ENCODE results near the gene MRPL43. TPM values are rescaled to one million over a fixed set of nuclear protein-coding genes. Genes with fewer than 3 reads are reported as not detected.

Gene MRPL43
- total RNA-seq, 2 experiments from 2014 or later: 53.8 to 56.2 TPM

- Histone ChIP-seq H2AFZ (ENCODE audit: low read length) (no peak overlapping the region), H3K9me2 (ENCODE audit: insufficient read depth, low read length) (no peaks in the 10 kb centered on the region), H3K79me2 (ENCODE audit: insufficient read depth, low read depth, low read length) (no peaks in the 10 kb centered on the region), H3K4me1 (ENCODE audit: insufficient read depth, low read length, poor library complexity, severe bottlenecking) (peaks cover 24% of the 10 kb centered on the region), H4K20me1 (ENCODE audit: insufficient read depth, low read length) (no peaks in the 10 kb centered on the region), H3K9me3 (ENCODE audit: low read length) (no peaks in the 10 kb centered on the region), H3K36me3 (ENCODE audit: insufficient read depth, low read length) (peaks cover 38% of the 10 kb centered on the region), H3K27ac (ENCODE audit: low read depth, low read length, poor library complexity, severe bottlenecking) (no peak overlapping the region), H3K4me3 (ENCODE audit: low read depth, low read length, poor library complexity, severe bottlenecking) (no peak overlapping the region), H3K4me2 (ENCODE audit: low read length) (no peak overlapping the region)
- ChIA-PET POLR2A (interaction anchor here (0.5 to 1.2 kb wide), 3 partner anchors 9 to 175 kb away, joined by 3 to 4 read pairs (median 3); no protein-coding TSS in a partner anchor), CTCF (ENCODE audit: unreplicated experiment) (no interaction called here)
- intact Hi-C loops (cut with micrococcal nuclease; ENCODE audit: unreplicated experiment): no loop called here
- DNase-seq (ENCODE audit: low spot score): no peak
- TF ChIP-seq CTCF (conservative IDR thresholded peaks at IDR 0.05; ENCODE audit: low read length): no peak
- no peak for TF ChIP-seq EZH2phosphoT487 (IDR thresholded peaks at IDR 0.05; ENCODE audit: borderline replicate concordance, low read depth, low read length)
- BruUV-seq (replicated peaks): no TSS peak
These were observed 21.5 kb downstream of the MRPL43 start for GRCh38 chr10:100965820-100966219.

DNA sequence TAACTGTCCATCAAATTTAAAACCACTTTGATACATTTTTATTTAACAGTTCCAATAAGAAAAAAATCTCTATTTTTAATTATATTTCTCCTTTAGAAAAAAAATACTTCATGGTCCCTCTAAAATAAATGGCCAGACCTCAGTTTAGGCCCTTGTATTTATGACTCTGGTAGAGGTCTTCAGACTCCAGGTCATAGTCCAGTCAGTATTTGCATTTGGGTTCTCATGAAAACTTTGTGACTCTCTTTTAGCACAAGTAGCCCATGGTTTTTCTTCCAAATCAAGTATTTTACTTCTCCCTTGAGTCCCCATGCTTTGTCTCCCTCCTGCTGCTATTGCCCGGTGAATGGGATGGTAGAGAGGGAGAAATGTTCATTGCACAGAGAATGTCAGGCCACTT is 23.5 kb downstream of the MRPL43 start:
- Histone ChIP-seq H2AFZ (ENCODE audit: low read length) (no peak overlapping the region), H3K4me2 (ENCODE audit: low read length) (no peak overlapping the region), H3K4me3 (ENCODE audit: low read depth, low read length, poor library complexity, severe bottlenecking) (no peak overlapping the region), H3K4me1 (ENCODE audit: insufficient read depth, low read length, poor library complexity, severe bottlenecking) (peaks cover 15% of the 10 kb centered on the region), H3K79me2 (ENCODE audit: insufficient read depth, low read depth, low read length) (no peaks in the 10 kb centered on the region), H3K36me3 (ENCODE audit: insufficient read depth, low read length) (peaks cover 54% of the 10 kb centered on the region), H3K9me3 (ENCODE audit: low read length) (no peaks in the 10 kb centered on the region), H3K9me2 (ENCODE audit: insufficient read depth, low read length) (no peaks in the 10 kb centered on the region), H4K20me1 (ENCODE audit: insufficient read depth, low read length) (no peaks in the 10 kb centered on the region), H3K27ac (ENCODE audit: low read depth, low read length, poor library complexity, severe bottlenecking) (no peak overlapping the region)
- TF ChIP-seq EZH2phosphoT487 (IDR thresholded peaks at IDR 0.05; ENCODE audit: borderline replicate concordance, low read depth, low read length) (no peak), CTCF (conservative IDR thresholded peaks at IDR 0.05; ENCODE audit: low read length) (no peak)
- no TSS peak for BruUV-seq (replicated peaks)
- ChIA-PET CTCF (ENCODE audit: unreplicated experiment) (no interaction called here), POLR2A (no interaction called here)
- intact Hi-C loops (cut with micrococcal nuclease; ENCODE audit: unreplicated experiment): loop anchor here (5.0 kb wide), 1 partner anchor 37 kb away; no protein-coding TSS in a partner anchor
- no peak for DNase-seq (ENCODE audit: low spot score)

- no peaks in the 10 kb centered on the region for H3K9me2 ChIP-seq (ENCODE audit: insufficient read depth, low read length)
- H3K79me2 ChIP-seq (ENCODE audit: insufficient read depth, low read depth, low read length): no peaks in the 10 kb centered on the region
- ChIA-PET POLR2A (interaction anchor here (0.7 kb wide), 1 partner anchor 127 kb away, joined by 3 read pairs; no protein-coding TSS in a partner anchor), CTCF (ENCODE audit: unreplicated experiment) (no interaction called here)
- no peak overlapping the region for H3K27ac ChIP-seq (ENCODE audit: low read depth, low read length, poor library complexity, severe bottlenecking)
- no TSS peak for BruUV-seq (replicated peaks)
- DNase-seq (ENCODE audit: low spot score): no peak
- H3K9me3 ChIP-seq (ENCODE audit: low read length): no peaks in the 10 kb centered on the region
- no peaks in the 10 kb centered on the region for H4K20me1 ChIP-seq (ENCODE audit: insufficient read depth, low read length)
- H2AFZ ChIP-seq (ENCODE audit: low read length): no peak overlapping the region
- H3K4me3 ChIP-seq (ENCODE audit: low read depth, low read length, poor library complexity, severe bottlenecking): no peak overlapping the region
- intact Hi-C loops (cut with micrococcal nuclease; ENCODE audit: unreplicated experiment): loop anchor here (5.0 kb wide), 1 partner anchor 35 kb away; no protein-coding TSS in a partner anchor
- TF ChIP-seq CTCF (conservative IDR thresholded peaks at IDR 0.05; ENCODE audit: low read length): no peak
- peaks cover 64% of the 10 kb centered on the region for H3K36me3 ChIP-seq (ENCODE audit: insufficient read depth, low read length)
- H3K4me1 ChIP-seq (ENCODE audit: insufficient read depth, low read length, poor library complexity, severe bottlenecking): peaks cover 11% of the 10 kb centered on the region
- no peak overlapping the region for H3K4me2 ChIP-seq (ENCODE audit: low read length)
These were observed 24.8 kb downstream of the MRPL43 start for GRCh38 chr10:100962351-100963080.

All from OCI-LY7 (cell line).